ENCODE results near the gene GIPC1. TPM values are rescaled to one million over a fixed set of nuclear protein-coding genes. Genes with fewer than 3 reads are reported as not detected.

Gene GIPC1
- total RNA-seq, 1 experiment from 2014 or later, result 160 TPM

DNA sequence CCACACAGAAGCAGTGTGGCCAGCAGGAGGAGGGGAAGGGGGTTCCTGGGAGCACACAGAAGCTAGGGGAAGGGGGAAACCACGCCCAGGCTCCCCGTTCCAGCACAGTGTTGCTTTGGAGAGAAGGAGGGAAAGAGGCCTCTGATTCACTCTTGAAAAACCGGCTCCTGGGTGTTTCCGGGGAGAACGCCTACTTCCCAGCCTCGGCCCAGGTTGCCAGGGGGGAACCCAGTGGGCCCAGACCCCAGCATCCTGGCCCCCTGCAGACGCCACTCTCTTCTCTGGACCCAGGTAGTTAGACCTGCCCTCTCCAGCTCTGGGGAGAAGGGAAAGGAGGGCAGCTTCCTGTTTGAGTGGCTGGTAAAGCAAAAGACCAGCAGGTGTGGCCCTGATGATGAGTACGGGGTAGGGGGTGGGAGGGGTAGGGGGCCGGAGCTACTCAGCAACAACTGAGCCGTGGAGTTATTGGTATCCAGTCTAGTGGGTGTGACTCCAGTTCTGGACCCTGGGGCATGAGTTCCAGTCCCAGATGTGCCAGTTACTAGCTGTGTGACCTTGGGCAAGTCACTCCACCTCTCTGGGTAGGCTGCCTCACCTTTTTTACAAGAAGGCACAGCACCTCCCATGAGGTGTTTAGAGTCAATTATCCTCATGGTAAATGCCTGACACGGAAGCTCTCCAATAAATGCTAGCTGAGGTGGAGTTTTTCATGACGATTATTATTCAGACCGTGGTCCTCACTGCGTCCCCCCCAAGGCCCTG lies 836 bp downstream of the GIPC1 start:
- TF ChIP-seq POLR2AphosphoS5 (IDR thresholded peaks at IDR 0.05; ENCODE audit: low read depth, low read length), result no peak
- no peak for TF ChIP-seq TCF7L2 (IDR thresholded peaks at IDR 0.05; ENCODE audit: low read depth, low read length)
- TF ChIP-seq SIN3A (IDR thresholded peaks at IDR 0.05; ENCODE audit: borderline replicate concordance, insufficient read depth, low read depth, low read length), result no peak
- TF ChIP-seq, protein P1, sequence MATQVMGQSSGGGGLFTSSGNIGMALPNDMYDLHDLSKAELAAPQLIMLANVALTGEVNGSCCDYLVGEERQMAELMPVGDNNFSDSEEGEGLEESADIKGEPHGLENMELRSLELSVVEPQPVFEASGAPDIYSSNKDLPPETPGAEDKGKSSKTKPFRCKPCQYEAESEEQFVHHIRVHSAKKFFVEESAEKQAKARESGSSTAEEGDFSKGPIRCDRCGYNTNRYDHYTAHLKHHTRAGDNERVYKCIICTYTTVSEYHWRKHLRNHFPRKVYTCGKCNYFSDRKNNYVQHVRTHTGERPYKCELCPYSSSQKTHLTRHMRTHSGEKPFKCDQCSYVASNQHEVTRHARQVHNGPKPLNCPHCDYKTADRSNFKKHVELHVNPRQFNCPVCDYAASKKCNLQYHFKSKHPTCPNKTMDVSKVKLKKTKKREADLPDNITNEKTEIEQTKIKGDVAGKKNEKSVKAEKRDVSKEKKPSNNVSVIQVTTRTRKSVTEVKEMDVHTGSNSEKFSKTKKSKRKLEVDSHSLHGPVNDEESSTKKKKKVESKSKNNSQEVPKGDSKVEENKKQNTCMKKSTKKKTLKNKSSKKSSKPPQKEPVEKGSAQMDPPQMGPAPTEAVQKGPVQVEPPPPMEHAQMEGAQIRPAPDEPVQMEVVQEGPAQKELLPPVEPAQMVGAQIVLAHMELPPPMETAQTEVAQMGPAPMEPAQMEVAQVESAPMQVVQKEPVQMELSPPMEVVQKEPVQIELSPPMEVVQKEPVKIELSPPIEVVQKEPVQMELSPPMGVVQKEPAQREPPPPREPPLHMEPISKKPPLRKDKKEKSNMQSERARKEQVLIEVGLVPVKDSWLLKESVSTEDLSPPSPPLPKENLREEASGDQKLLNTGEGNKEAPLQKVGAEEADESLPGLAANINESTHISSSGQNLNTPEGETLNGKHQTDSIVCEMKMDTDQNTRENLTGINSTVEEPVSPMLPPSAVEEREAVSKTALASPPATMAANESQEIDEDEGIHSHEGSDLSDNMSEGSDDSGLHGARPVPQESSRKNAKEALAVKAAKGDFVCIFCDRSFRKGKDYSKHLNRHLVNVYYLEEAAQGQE (IDR thresholded peaks at IDR 0.05; ENCODE audit: insufficient read depth in 1 of 2, low read depth in 2 of 2, low read length in 1 of 2), result no peak
- TF ChIP-seq, protein P2, sequence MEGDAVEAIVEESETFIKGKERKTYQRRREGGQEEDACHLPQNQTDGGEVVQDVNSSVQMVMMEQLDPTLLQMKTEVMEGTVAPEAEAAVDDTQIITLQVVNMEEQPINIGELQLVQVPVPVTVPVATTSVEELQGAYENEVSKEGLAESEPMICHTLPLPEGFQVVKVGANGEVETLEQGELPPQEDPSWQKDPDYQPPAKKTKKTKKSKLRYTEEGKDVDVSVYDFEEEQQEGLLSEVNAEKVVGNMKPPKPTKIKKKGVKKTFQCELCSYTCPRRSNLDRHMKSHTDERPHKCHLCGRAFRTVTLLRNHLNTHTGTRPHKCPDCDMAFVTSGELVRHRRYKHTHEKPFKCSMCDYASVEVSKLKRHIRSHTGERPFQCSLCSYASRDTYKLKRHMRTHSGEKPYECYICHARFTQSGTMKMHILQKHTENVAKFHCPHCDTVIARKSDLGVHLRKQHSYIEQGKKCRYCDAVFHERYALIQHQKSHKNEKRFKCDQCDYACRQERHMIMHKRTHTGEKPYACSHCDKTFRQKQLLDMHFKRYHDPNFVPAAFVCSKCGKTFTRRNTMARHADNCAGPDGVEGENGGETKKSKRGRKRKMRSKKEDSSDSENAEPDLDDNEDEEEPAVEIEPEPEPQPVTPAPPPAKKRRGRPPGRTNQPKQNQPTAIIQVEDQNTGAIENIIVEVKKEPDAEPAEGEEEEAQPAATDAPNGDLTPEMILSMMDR (IDR thresholded peaks at IDR 0.05), result no peak
- DNase-seq (ENCODE audit: low read depth, low spot score) (no peak), ATAC-seq (no peak)
- peak overlapping the region; percentile 66 to 82 for H3K4me3 ChIP-seq (ENCODE audit: low read depth in 2 of 2, low read length in 2 of 2)
- peaks cover 18% of the 10 kb centered on the region for H3K4me1 ChIP-seq (ENCODE audit: control insufficient read depth, insufficient read depth, low read length)
- H3K9me3 ChIP-seq (ENCODE audit: control insufficient read depth, insufficient read depth, low read depth, low read length), result no peaks in the 10 kb centered on the region
- ChIA-PET CTCF (interaction anchor here (2.4 kb wide), 1 partner anchor 11 kb away, joined by 10 read pairs; no protein-coding TSS in a partner anchor), POLR2A (no interaction called here)
- in situ Hi-C loops (cut with HindIII; ENCODE audit: low pct_unique_long_range_greater_than_20kb, low sequenced_read_pairs) (no loop called here), intact Hi-C loops (cut with micrococcal nuclease; ENCODE audit: unreplicated experiment) (no loop called here)
- no peaks in the 10 kb centered on the region for H3K27me3 ChIP-seq (ENCODE audit: control insufficient read depth, insufficient read depth, low read length)
- peak overlapping the region; percentile 88 for H3K27ac ChIP-seq (ENCODE audit: low read length)
- no TSS peak for BruUV-seq (replicated peaks)
- H3K36me3 ChIP-seq (ENCODE audit: control insufficient read depth, insufficient read depth, low read length), result no peaks in the 10 kb centered on the region

DNA sequence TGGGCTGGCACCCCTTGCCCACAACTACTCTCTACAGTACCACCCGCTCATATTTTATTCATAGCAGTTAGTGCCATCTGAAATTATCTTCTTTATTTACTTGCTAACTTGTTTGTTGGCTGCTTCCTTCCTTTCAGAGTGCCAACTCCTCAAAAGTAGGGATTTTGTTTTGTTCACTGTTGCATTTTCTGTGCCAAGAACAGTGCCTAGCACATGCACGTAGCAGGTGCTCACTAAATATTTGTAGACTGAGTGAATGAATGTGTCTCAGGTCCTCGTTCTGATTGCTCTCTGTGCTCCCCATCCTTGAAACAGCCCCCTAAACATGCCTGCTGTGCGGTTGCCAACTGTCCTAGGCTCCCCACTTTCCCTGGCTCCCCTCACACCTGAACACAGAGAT lies 1.5 kb downstream of the GIPC1 start:
- ChIA-PET CTCF (no interaction called here), POLR2A (no interaction called here)
- Histone ChIP-seq H3K4me3 (ENCODE audit: low read depth in 2 of 2, low read length in 2 of 2) (peak overlapping the region; percentile 66 to 82), H3K36me3 (ENCODE audit: control insufficient read depth, insufficient read depth, low read length) (no peaks in the 10 kb centered on the region), H3K27me3 (ENCODE audit: control insufficient read depth, insufficient read depth, low read length) (no peaks in the 10 kb centered on the region), H3K9me3 (ENCODE audit: control insufficient read depth, insufficient read depth, low read depth, low read length) (no peaks in the 10 kb centered on the region), H3K4me1 (ENCODE audit: control insufficient read depth, insufficient read depth, low read length) (peaks cover 18% of the 10 kb centered on the region), H3K27ac (ENCODE audit: low read length) (peak overlapping the region; percentile 70)
- in situ Hi-C loops (cut with HindIII; ENCODE audit: low pct_unique_long_range_greater_than_20kb, low sequenced_read_pairs), result no loop called here
- no TSS peak for BruUV-seq (replicated peaks)
- ATAC-seq (no peak), DNase-seq (ENCODE audit: low read depth, low spot score) (no peak)
- intact Hi-C loops (cut with micrococcal nuclease; ENCODE audit: unreplicated experiment), result no loop called here
- TF ChIP-seq, protein P2 (IDR thresholded peaks at IDR 0.05), result no peak
- TF ChIP-seq TCF7L2 (IDR thresholded peaks at IDR 0.05; ENCODE audit: low read depth, low read length), result no peak
- no peak for TF ChIP-seq SIN3A (IDR thresholded peaks at IDR 0.05; ENCODE audit: borderline replicate concordance, insufficient read depth, low read depth, low read length)
- TF ChIP-seq, protein P1 (IDR thresholded peaks at IDR 0.05; ENCODE audit: insufficient read depth in 1 of 2, low read depth in 2 of 2, low read length in 1 of 2), result no peak
- TF ChIP-seq POLR2AphosphoS5 (IDR thresholded peaks at IDR 0.05; ENCODE audit: low read depth, low read length), result no peak

Measured in Panc1 (cell line).